GM21526 (cell line): ENCODE measurements around the gene SH3TC2.

Source experiments
- ATAC-seq: cut with Tn5 transposase; IDR thresholded peaks from one replicate; pipeline ENCODE4 v1.9.1; 2021; ENCODE audit warnings: moderate library complexity; ENCODE audit not compliant: unreplicated experiment, low FRiP score

Gene SH3TC2

GRCh38 chr5:149062371-149063016 is 368 bp downstream of the SH3TC2 start:
- ATAC-seq, result no peak

GRCh38 chr5:149061341-149061740 is 1.5 kb downstream of the SH3TC2 start:
- ATAC-seq, result no peak

GRCh38 chr5:149060325-149060724 is 2.5 kb downstream of the SH3TC2 start:
- ATAC-seq, result no peak

GRCh38 chr5:149056616-149057165 is 6.2 kb downstream of the SH3TC2 start:
- ATAC-seq, result no peak

GRCh38 chr5:149054416-149054815 is 8.4 kb downstream of the SH3TC2 start:
- no peak for ATAC-seq

- no peak for ATAC-seq
These were observed 9.7 kb downstream of the SH3TC2 start for GRCh38 chr5:149053072-149053695.

GRCh38 chr5:149049371-149049781 is 13.5 kb downstream of the SH3TC2 start:
- ATAC-seq, result no peak

GRCh38 chr5:149048811-149049210 is 14.1 kb downstream of the SH3TC2 start:
- ATAC-seq, result no peak

GRCh38 chr5:149047462-149047861 is 15.4 kb downstream of the SH3TC2 start:
- ATAC-seq, result no peak

GRCh38 chr5:149046196-149046829 is 16.5 kb downstream of the SH3TC2 start:
- no peak for ATAC-seq

GRCh38 chr5:149045089-149045460 is 17.8 kb downstream of the SH3TC2 start:
- ATAC-seq, result no peak

GRCh38 chr5:149044453-149045088 is 18.3 kb downstream of the SH3TC2 start:
- ATAC-seq, result no peak

GRCh38 chr5:149043641-149044040 is 19.2 kb downstream of the SH3TC2 start:
- no peak for ATAC-seq

- no peak for ATAC-seq
These were observed 20.0 kb downstream of the SH3TC2 start for GRCh38 chr5:149042865-149043264.

- no peak for ATAC-seq
These were observed 21.6 kb downstream of the SH3TC2 start for GRCh38 chr5:149041242-149041641.

GRCh38 chr5:149040421-149040820 is 22.4 kb downstream of the SH3TC2 start:
- no peak for ATAC-seq

GRCh38 chr5:149039506-149039905 is 23.4 kb downstream of the SH3TC2 start:
- no peak for ATAC-seq

- ATAC-seq, result no peak
These were observed 24.4 kb downstream of the SH3TC2 start for GRCh38 chr5:149038336-149039080.

GRCh38 chr5:149037817-149038216 is 25.0 kb downstream of the SH3TC2 start:
- ATAC-seq, result no peak

- ATAC-seq, result no peak
These were observed 25.9 kb downstream of the SH3TC2 start for GRCh38 chr5:149036970-149037369.

- no peak for ATAC-seq
These were observed 26.7 kb downstream of the SH3TC2 start for GRCh38 chr5:149036168-149036567.
